ENCODE data around the gene RPL3.

- TF ChIP-seq CTCF (IDR thresholded peaks at IDR 0.05; ENCODE audit: low read depth, low read length, poor library complexity, severe bottlenecking) (no peak), EZH2phosphoT487 (IDR thresholded peaks at IDR 0.05; ENCODE audit: borderline replicate concordance, low read length) (no peak)
Measured at GRCh38 chr22:39336411-39336810, 17.0 kb upstream of the RPL3 start.

Measured in DOHH2 (cell line).